ENCODE results near the gene ABI1.

DNA sequence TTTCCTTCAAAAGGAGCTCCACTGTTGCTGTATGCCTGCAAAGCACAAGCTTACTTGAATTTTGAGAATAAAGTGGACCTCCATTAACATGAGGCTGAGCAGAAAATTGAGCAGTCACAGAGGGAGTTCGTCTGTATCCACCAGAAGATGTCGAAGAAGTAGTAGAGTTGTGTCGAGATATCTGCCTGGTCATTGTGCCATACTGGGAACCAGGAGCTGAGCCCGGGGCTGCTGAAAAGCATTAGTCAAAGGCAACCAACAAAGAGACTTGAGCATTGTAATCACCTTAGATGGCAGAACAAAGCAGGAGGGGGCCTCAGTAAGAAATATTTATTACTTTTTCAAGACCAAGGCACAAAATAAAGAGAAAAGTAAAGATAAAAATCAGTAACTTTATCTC is 101.8 kb downstream of the ABI1 start:
- TF ChIP-seq, protein P1, sequence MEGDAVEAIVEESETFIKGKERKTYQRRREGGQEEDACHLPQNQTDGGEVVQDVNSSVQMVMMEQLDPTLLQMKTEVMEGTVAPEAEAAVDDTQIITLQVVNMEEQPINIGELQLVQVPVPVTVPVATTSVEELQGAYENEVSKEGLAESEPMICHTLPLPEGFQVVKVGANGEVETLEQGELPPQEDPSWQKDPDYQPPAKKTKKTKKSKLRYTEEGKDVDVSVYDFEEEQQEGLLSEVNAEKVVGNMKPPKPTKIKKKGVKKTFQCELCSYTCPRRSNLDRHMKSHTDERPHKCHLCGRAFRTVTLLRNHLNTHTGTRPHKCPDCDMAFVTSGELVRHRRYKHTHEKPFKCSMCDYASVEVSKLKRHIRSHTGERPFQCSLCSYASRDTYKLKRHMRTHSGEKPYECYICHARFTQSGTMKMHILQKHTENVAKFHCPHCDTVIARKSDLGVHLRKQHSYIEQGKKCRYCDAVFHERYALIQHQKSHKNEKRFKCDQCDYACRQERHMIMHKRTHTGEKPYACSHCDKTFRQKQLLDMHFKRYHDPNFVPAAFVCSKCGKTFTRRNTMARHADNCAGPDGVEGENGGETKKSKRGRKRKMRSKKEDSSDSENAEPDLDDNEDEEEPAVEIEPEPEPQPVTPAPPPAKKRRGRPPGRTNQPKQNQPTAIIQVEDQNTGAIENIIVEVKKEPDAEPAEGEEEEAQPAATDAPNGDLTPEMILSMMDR (IDR thresholded peaks at IDR 0.05) = no peak
- TF ChIP-seq POLR2A (IDR thresholded peaks at IDR 0.05) = no peak
